HEK293 (cell line): ENCODE measurements around the gene SETD5.

Experiments
- SP2 ChIP-seq: fragments of 450-650 bp; formaldehyde crosslinking; IDR thresholded peaks from 2 replicates; pipeline ENCODE4 v1.5.1; 2016; ENCODE audit warnings: missing biosample characterization, missing genetic modification characterization
- ZNF202 ChIP-seq: fragments of 450-650 bp; formaldehyde crosslinking; IDR thresholded peaks from 2 replicates; pipeline ENCODE4 v1.5.1; 2016; ENCODE audit warnings: missing biosample characterization, missing genetic modification characterization, borderline replicate concordance
- ZNF223 ChIP-seq: fragments of 450-650 bp; formaldehyde crosslinking; IDR thresholded peaks from 2 replicates; pipeline ENCODE4 v1.5.1; 2016; ENCODE audit warnings: missing biosample characterization, missing genetic modification characterization
- ZNF24 ChIP-seq: fragments of 450-650 bp; formaldehyde crosslinking; IDR thresholded peaks from 2 replicates; pipeline ENCODE4 v1.5.1; 2016; ENCODE audit warnings: missing biosample characterization, missing genetic modification characterization
- ZNF274 ChIP-seq, 2 experiments: fragments of 200-500 bp in 1 of 2; fragments of 450-650 bp in 1 of 2; sonication (Bioruptor generic) in 1 of 2; formaldehyde crosslinking in 1 of 2; IDR thresholded peaks; 2 replicates each; pipeline versions ENCODE4 v1.5.1 to v1.6.1; 2014 to 2016; ENCODE audit warnings: borderline replicate concordance in 1 of 2, inconsistent platforms in 1 of 2, low read length in 1 of 2, missing biosample characterization in 1 of 2, missing genetic modification characterization in 1 of 2
- ZNF302 ChIP-seq: fragments of 450-650 bp; formaldehyde crosslinking; IDR thresholded peaks from 2 replicates; pipeline ENCODE4 v1.5.1; 2016; ENCODE audit warnings: missing biosample characterization, missing genetic modification characterization, low read depth
- ZNF335 ChIP-seq: fragments of 450-650 bp; formaldehyde crosslinking; conservative IDR thresholded peaks from 2 replicates; pipeline ENCODE4 v1.5.1; 2016; ENCODE audit warnings: missing biosample characterization, missing genetic modification characterization
- ZNF76 ChIP-seq: fragments of 450-650 bp; formaldehyde crosslinking; IDR thresholded peaks from 2 replicates; pipeline ENCODE4; 2016; ENCODE audit warnings: low read depth, missing biosample characterization, missing genetic modification characterization, borderline replicate concordance
- ZNF768 ChIP-seq: fragments of 450-650 bp; formaldehyde crosslinking; IDR thresholded peaks from 2 replicates; pipeline ENCODE4 v1.5.1; 2018; ENCODE audit warnings: missing biosample characterization, mild to moderate bottlenecking, missing genetic modification characterization
- TF ChIP-seq, protein P1 (sequence below): fragments of 450-650 bp; formaldehyde crosslinking; IDR thresholded peaks from 2 replicates; pipeline ENCODE4 v1.5.1; 2016; ENCODE audit warnings: missing biosample characterization, missing genetic modification characterization
- TF ChIP-seq, protein P2 (sequence below): fragments of 450-650 bp; formaldehyde crosslinking; IDR thresholded peaks from 2 replicates; pipeline ENCODE4 v1.5.1; 2017; ENCODE audit warnings: missing biosample characterization, missing genetic modification characterization
- TF ChIP-seq, protein P3 (sequence below): fragments of 450-650 bp; formaldehyde crosslinking; IDR thresholded peaks from 2 replicates; pipeline ENCODE4 v1.5.1; 2016; ENCODE audit warnings: missing biosample characterization, missing genetic modification characterization
- TF ChIP-seq, protein P4 (sequence below): fragments of 450-650 bp; formaldehyde crosslinking; IDR thresholded peaks from 2 replicates; pipeline ENCODE4 v1.5.1; 2016; ENCODE audit warnings: missing biosample characterization, missing genetic modification characterization
- TF ChIP-seq, protein P5 (sequence below): fragments of 450-650 bp; formaldehyde crosslinking; IDR thresholded peaks from 2 replicates; pipeline ENCODE4 v1.5.1; 2017; ENCODE audit warnings: missing biosample characterization, missing genetic modification characterization

DNA sequence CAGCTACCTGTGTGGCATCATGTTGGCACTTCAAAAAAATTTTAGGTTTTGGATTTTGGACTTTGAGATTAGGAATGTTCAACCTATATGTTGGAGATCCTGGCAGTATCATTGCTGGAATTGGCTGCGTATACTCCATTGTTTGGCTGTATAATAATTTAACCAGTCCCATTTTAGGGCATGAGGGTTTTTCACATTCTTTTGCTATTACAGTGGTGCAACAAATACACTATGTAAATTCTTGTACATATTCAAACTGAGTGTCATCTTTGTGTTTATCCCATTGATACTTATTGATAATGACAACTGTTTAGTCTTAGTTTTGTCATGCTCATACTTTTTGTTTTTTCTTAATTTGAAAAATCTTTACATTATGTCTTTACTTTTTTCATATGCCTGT, 27.9 kb upstream of the SETD5 start:
- TF ChIP-seq ZNF223 (tag by site-specific recombination) (no peak), ZNF76 (no peak), ZNF335 (tag by site-specific recombination) (no peak), SP2 (tag by site-specific recombination) (no peak), ZNF768 (no peak), ZNF202 (tag by site-specific recombination) (no peak), ZNF274 (IDR thresholded peaks at IDR 0.05; ENCODE audit: low read length) (no peak), ZNF274 (tag by site-specific recombination; IDR thresholded peaks at IDR 0.05; ENCODE audit: borderline replicate concordance) (no peak), ZNF24 (no peak), ZNF302 (tag by site-specific recombination) (no peak)
- TF ChIP-seq, protein P1, sequence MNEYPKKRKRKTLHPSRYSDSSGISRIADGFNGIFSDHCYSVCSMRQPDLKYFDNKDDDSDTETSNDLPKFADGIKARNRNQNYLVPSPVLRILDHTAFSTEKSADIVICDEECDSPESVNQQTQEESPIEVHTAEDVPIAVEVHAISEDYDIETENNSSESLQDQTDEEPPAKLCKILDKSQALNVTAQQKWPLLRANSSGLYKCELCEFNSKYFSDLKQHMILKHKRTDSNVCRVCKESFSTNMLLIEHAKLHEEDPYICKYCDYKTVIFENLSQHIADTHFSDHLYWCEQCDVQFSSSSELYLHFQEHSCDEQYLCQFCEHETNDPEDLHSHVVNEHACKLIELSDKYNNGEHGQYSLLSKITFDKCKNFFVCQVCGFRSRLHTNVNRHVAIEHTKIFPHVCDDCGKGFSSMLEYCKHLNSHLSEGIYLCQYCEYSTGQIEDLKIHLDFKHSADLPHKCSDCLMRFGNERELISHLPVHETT (tag by site-specific recombination) = no peak
- TF ChIP-seq, protein P2, sequence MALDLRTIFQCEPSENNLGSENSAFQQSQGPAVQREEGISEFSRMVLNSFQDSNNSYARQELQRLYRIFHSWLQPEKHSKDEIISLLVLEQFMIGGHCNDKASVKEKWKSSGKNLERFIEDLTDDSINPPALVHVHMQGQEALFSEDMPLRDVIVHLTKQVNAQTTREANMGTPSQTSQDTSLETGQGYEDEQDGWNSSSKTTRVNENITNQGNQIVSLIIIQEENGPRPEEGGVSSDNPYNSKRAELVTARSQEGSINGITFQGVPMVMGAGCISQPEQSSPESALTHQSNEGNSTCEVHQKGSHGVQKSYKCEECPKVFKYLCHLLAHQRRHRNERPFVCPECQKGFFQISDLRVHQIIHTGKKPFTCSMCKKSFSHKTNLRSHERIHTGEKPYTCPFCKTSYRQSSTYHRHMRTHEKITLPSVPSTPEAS (tag by site-specific recombination) = no peak
- TF ChIP-seq, protein P3, sequence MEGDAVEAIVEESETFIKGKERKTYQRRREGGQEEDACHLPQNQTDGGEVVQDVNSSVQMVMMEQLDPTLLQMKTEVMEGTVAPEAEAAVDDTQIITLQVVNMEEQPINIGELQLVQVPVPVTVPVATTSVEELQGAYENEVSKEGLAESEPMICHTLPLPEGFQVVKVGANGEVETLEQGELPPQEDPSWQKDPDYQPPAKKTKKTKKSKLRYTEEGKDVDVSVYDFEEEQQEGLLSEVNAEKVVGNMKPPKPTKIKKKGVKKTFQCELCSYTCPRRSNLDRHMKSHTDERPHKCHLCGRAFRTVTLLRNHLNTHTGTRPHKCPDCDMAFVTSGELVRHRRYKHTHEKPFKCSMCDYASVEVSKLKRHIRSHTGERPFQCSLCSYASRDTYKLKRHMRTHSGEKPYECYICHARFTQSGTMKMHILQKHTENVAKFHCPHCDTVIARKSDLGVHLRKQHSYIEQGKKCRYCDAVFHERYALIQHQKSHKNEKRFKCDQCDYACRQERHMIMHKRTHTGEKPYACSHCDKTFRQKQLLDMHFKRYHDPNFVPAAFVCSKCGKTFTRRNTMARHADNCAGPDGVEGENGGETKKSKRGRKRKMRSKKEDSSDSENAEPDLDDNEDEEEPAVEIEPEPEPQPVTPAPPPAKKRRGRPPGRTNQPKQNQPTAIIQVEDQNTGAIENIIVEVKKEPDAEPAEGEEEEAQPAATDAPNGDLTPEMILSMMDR (tag by site-specific recombination) = no peak
- TF ChIP-seq, protein P4, sequence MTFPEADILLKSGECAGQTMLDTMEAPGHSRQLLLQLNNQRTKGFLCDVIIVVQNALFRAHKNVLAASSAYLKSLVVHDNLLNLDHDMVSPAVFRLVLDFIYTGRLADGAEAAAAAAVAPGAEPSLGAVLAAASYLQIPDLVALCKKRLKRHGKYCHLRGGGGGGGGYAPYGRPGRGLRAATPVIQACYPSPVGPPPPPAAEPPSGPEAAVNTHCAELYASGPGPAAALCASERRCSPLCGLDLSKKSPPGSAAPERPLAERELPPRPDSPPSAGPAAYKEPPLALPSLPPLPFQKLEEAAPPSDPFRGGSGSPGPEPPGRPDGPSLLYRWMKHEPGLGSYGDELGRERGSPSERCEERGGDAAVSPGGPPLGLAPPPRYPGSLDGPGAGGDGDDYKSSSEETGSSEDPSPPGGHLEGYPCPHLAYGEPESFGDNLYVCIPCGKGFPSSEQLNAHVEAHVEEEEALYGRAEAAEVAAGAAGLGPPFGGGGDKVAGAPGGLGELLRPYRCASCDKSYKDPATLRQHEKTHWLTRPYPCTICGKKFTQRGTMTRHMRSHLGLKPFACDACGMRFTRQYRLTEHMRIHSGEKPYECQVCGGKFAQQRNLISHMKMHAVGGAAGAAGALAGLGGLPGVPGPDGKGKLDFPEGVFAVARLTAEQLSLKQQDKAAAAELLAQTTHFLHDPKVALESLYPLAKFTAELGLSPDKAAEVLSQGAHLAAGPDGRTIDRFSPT = no peak
- TF ChIP-seq, protein P5, sequence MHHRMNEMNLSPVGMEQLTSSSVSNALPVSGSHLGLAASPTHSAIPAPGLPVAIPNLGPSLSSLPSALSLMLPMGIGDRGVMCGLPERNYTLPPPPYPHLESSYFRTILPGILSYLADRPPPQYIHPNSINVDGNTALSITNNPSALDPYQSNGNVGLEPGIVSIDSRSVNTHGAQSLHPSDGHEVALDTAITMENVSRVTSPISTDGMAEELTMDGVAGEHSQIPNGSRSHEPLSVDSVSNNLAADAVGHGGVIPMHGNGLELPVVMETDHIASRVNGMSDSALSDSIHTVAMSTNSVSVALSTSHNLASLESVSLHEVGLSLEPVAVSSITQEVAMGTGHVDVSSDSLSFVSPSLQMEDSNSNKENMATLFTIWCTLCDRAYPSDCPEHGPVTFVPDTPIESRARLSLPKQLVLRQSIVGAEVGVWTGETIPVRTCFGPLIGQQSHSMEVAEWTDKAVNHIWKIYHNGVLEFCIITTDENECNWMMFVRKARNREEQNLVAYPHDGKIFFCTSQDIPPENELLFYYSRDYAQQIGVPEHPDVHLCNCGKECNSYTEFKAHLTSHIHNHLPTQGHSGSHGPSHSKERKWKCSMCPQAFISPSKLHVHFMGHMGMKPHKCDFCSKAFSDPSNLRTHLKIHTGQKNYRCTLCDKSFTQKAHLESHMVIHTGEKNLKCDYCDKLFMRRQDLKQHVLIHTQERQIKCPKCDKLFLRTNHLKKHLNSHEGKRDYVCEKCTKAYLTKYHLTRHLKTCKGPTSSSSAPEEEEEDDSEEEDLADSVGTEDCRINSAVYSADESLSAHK = no peak
